Activated naive CD4-positive, alpha-beta T cell treated with anti-CD3 and anti-CD28 coated beads, Interleukin-2, amount 50 U/mL, for 72 hours (primary cell): ENCODE data around the gene EHD3. TPM values are rescaled to one million over a fixed set of nuclear protein-coding genes. Genes with fewer than 3 reads are reported as not detected.

Source experiments
- ATAC-seq, 2 donors: fragments of 150-1000 bp; cut with Tn5 transposase; 2 replicates each; pipeline ENCODE4 v1.10.0; 2021; ENCODE audit warnings: mild to moderate bottlenecking in 2 of 2, moderate library complexity in 2 of 2
- DNase-seq, 2 donors: peaks; one replicate each; pipeline ENCODE4 v3.0.0; 2021 to 2022; ENCODE audit warnings: low spot score in 2 of 2
- H3K27ac Mint-ChIP-seq, 2 donors: one replicate each; pipeline ENCODE4 v1.8.0; 2022; ENCODE audit warnings: mild to moderate bottlenecking in 2 of 2, mixed read lengths in 2 of 2
- H3K36me3 Mint-ChIP-seq, 2 donors: one replicate each; pipeline ENCODE4 v1.8.0; 2022; ENCODE audit warnings: mixed read lengths in 2 of 2
- H3K9me3 Mint-ChIP-seq, 2 donors: one replicate each; pipeline ENCODE4 v1.8.0; 2022; ENCODE audit warnings: mixed read lengths in 2 of 2
- total RNA-seq, 2 donors: library from RNA; stranded (reverse); gene quantifications; one replicate each; pipeline ENCODE4 v1.2.3, GENCODE V29; 2022

Gene EHD3
- total RNA-seq: 1 to 10 TPM in 1 of 2 donors, under 1 TPM in 1; 0.48 to 1.9 TPM

- H3K36me3 Mint-ChIP-seq: no peaks in the 10 kb centered on the region
- H3K27ac Mint-ChIP-seq: peak within 1 kb of the TSS in 1 of 2 donors; percentile 52
- peak; percentile 99 for ATAC-seq
- H3K9me3 Mint-ChIP-seq: no peaks in the 10 kb centered on the region
- DNase-seq: peak; percentile 82 to 92
These were observed at the start of gene EHD3 for GRCh38 chr2:31233741-31234682. EHD3 (plus strand) TSS chr2:31234152; CDS start chr2:31234622, 470 bp downstream.

GRCh38 chr2:31187166-31187565, 46.8 kb upstream of the EHD3 start:
- peaks cover 0 to 4% of the 10 kb centered on the region in 2 donors for H3K9me3 Mint-ChIP-seq
- DNase-seq: no peak
- peaks cover 0 to 6% of the 10 kb centered on the region in 2 donors for H3K36me3 Mint-ChIP-seq
- ATAC-seq: no peak
- no peak overlapping the region for H3K27ac Mint-ChIP-seq

GRCh38 chr2:31188131-31188530, 45.8 kb upstream of the EHD3 start:
- no peak for DNase-seq
- H3K27ac Mint-ChIP-seq: no peak overlapping the region
- peaks cover 0 to 4% of the 10 kb centered on the region in 2 donors for H3K9me3 Mint-ChIP-seq
- ATAC-seq: no peak
- peaks cover 0 to 6% of the 10 kb centered on the region in 2 donors for H3K36me3 Mint-ChIP-seq

- DNase-seq (no peak), ATAC-seq (no peak)
- Mint-ChIP-seq H3K9me3 (peaks cover 0 to 3% of the 10 kb centered on the region in 2 donors), H3K27ac (no peak overlapping the region), H3K36me3 (peaks cover 0 to 4% of the 10 kb centered on the region in 2 donors)
These were observed 44.8 kb upstream of the EHD3 start for GRCh38 chr2:31189141-31189540.

- no peaks in the 10 kb centered on the region for H3K9me3 Mint-ChIP-seq
- H3K27ac Mint-ChIP-seq: peak overlapping the region in 1 of 2 donors; percentile 70
- no peak for ATAC-seq
- DNase-seq: no peak
- no peaks in the 10 kb centered on the region for H3K36me3 Mint-ChIP-seq
These were observed 43.8 kb upstream of the EHD3 start for GRCh38 chr2:31190188-31190587.

GRCh38 chr2:31191931-31192330, 42.0 kb upstream of the EHD3 start:
- no peak for DNase-seq
- ATAC-seq: no peak
- no peaks in the 10 kb centered on the region for H3K9me3 Mint-ChIP-seq
- no peak overlapping the region for H3K27ac Mint-ChIP-seq
- no peaks in the 10 kb centered on the region for H3K36me3 Mint-ChIP-seq

- Mint-ChIP-seq H3K27ac (no peak overlapping the region), H3K9me3 (no peaks in the 10 kb centered on the region), H3K36me3 (no peaks in the 10 kb centered on the region)
- ATAC-seq (no peak), DNase-seq (no peak)
These were observed 41.6 kb upstream of the EHD3 start for GRCh38 chr2:31192396-31192795.

GRCh38 chr2:31192851-31193392, 41.0 kb upstream of the EHD3 start:
- DNase-seq (no peak), ATAC-seq (no peak)
- H3K9me3 Mint-ChIP-seq: no peaks in the 10 kb centered on the region
- no peak overlapping the region for H3K27ac Mint-ChIP-seq
- no peaks in the 10 kb centered on the region for H3K36me3 Mint-ChIP-seq

GRCh38 chr2:31193806-31194205, 40.1 kb upstream of the EHD3 start:
- H3K27ac Mint-ChIP-seq: no peak overlapping the region

GRCh38 chr2:31196622-31197021, 37.3 kb upstream of the EHD3 start:
- ATAC-seq (no peak), DNase-seq (no peak)
- H3K9me3 Mint-ChIP-seq: peaks cover 0 to 4% of the 10 kb centered on the region in 2 donors
- H3K27ac Mint-ChIP-seq: no peak overlapping the region
- H3K36me3 Mint-ChIP-seq: no peaks in the 10 kb centered on the region

More at GRCh38 chr2:31193806-31194205, 40.1 kb upstream of the EHD3 start:
- DNase-seq (no peak), ATAC-seq (no peak)
- Mint-ChIP-seq H3K9me3 (peaks cover 0 to 1% of the 10 kb centered on the region in 2 donors), H3K36me3 (no peaks in the 10 kb centered on the region)

- ATAC-seq: no peak
- H3K9me3 Mint-ChIP-seq: peaks cover 0 to 4% of the 10 kb centered on the region in 2 donors
- no peaks in the 10 kb centered on the region for H3K36me3 Mint-ChIP-seq
- no peak overlapping the region for H3K27ac Mint-ChIP-seq
- DNase-seq: no peak
These were observed 36.8 kb upstream of the EHD3 start for GRCh38 chr2:31197166-31197565.

GRCh38 chr2:31197669-31198068, 36.3 kb upstream of the EHD3 start:
- DNase-seq (no peak), ATAC-seq (no peak)
- no peak overlapping the region for H3K27ac Mint-ChIP-seq
- peaks cover 0 to 4% of the 10 kb centered on the region in 2 donors for H3K9me3 Mint-ChIP-seq
- H3K36me3 Mint-ChIP-seq: no peaks in the 10 kb centered on the region

- Mint-ChIP-seq H3K36me3 (no peaks in the 10 kb centered on the region), H3K27ac (no peak overlapping the region), H3K9me3 (peaks cover 0 to 4% of the 10 kb centered on the region in 2 donors)
- no peak for ATAC-seq
- no peak for DNase-seq
These were observed 34.7 kb upstream of the EHD3 start for GRCh38 chr2:31199206-31199605.

GRCh38 chr2:31200972-31201371, 33.0 kb upstream of the EHD3 start:
- Mint-ChIP-seq H3K27ac (no peak overlapping the region), H3K36me3 (no peaks in the 10 kb centered on the region), H3K9me3 (peaks cover 0 to 4% of the 10 kb centered on the region in 2 donors)
- no peak for DNase-seq
- no peak for ATAC-seq

GRCh38 chr2:31202041-31202440, 31.9 kb upstream of the EHD3 start:
- no peak for DNase-seq
- H3K27ac Mint-ChIP-seq: no peak overlapping the region
- ATAC-seq: no peak
- H3K9me3 Mint-ChIP-seq: peaks cover 0 to 4% of the 10 kb centered on the region in 2 donors
- no peaks in the 10 kb centered on the region for H3K36me3 Mint-ChIP-seq

GRCh38 chr2:31202833-31203232, 31.1 kb upstream of the EHD3 start:
- ATAC-seq: no peak
- H3K27ac Mint-ChIP-seq: no peak overlapping the region
- no peak for DNase-seq
- peaks cover 0 to 4% of the 10 kb centered on the region in 2 donors for H3K9me3 Mint-ChIP-seq
- no peaks in the 10 kb centered on the region for H3K36me3 Mint-ChIP-seq

- Mint-ChIP-seq H3K27ac (no peak overlapping the region), H3K36me3 (no peaks in the 10 kb centered on the region), H3K9me3 (peaks cover 0 to 2% of the 10 kb centered on the region in 2 donors)
- DNase-seq (no peak), ATAC-seq (no peak)
These were observed 30.0 kb upstream of the EHD3 start for GRCh38 chr2:31203916-31204315.
